ENCODE measurements around the gene HLA-DPA1.
"Not testable (repeated sequence)": the region's sequence is repeated elsewhere in the genome, so short reads cannot be mapped to it uniquely, and the experiment has no call there.

Gene HLA-DPA1

GRCh38 chr6:33088258-33088930 lies 14.9 kb upstream of the HLA-DPA1 start:
- DNase-seq, result no peak

DNA sequence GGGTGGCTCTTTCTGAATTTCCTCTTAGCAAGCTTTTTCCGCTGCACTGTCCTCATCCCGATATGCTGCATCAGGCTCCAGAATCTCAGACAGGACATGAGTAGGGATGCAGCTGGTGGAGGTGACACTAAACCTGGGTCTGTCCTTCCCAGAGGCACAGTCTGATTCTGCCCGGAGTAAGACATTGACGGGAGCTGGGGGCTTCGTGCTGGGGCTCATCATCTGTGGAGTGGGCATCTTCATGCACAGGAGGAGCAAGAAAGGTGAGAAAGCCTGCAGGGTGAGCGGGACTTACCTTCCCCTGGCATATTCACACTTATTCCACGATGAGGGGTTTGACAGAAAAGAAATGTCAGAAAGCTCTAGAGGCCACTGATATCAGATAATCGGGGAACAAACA lies 12.2 kb upstream of the HLA-DPA1 start:
- DNase-seq, result no peak

GRCh38 chr6:33082702-33083101 lies 9.3 kb upstream of the HLA-DPA1 start:
- peak in 1 of 5 donors; percentile 58 for DNase-seq

DNA sequence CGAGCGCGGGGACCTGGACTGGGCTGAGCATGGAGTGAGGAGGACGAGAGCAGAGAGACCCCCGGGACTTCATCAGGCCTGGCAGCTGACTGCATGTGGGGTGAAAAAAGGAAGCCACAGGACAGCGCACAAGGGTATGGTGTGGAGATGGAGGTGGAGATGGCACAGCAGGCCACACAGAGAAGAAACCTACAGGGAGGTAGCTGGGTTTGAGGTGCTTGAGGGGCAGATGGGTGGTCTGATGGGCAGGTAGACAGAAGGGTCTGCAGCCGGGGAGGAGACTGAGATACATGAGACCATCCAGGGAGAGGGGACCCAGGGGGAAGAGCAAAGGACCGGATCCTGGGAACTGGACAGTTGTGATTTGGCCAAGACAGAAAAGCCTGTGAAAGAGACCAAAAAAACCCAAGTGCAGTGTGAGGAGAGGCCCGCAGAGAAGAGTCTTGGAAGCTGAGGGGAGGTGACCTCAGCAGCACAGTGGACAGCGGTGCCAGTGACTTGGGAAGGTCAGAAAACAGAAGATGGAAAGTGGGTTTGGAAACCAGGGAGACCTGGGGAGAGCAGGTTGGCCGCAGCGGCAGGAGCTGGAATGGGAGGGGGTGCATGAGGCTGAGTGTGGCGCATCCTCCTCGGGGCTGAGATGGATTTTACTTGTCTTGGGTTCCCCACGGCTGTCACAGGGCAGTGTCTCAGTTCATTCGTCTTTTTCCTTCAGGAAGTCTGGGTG lies 7.8 kb upstream of the HLA-DPA1 start:
- no peak for DNase-seq

GRCh38 chr6:33080127-33081089 lies 7.0 kb upstream of the HLA-DPA1 start:
- DNase-seq, result no peak

DNA sequence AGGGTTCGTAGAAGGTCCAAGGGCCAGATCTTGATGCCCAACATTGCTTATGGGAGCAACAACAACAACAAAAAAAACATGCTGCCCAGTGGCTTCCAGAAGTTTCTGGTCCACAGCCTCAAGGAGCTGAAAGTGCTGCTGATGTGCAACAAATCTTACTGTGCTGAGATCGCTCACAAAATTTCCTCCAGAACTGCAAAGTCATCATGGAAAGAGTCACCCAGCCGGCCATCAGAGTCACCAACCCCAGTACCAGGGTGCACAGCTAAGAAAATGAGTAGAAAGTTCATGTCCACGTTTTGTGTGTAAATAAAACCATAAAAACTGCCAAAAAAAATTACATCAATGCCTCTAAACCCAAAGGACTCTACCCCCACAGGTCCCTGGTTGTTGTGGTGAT lies 6.1 kb upstream of the HLA-DPA1 start:
- no peak for DNase-seq

DNA sequence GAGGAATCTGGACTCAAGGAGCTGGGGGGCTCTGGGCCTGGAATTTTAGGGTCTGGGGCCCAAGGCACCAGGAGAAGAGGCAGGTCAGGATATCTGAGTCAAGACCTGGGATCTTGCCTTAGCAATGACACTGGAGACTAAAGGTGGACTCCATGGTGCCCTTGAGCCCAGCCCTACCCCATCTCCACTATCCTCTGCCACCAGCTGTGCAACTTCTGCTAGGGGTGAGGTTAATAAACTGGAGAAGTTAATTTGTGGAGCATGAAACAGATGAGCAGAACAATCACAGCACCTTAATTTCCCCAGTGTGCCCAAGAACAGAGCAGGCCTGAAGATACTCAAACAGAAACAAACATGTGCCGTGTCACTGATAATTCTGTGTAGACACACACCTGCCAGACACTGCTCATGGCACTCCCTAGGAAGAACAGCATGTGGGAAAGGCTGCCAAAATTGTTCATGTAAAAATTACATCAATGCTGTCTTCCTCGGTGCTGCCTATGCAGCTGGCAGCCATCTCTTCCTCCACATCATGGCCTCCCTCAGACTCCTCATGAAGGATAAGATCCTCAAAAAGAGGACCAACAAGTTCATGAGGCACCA lies 5.6 kb upstream of the HLA-DPA1 start:
- DNase-seq, result no peak

GRCh38 chr6:33078442-33078841 lies 5.0 kb upstream of the HLA-DPA1 start:
- no peak for DNase-seq

GRCh38 chr6:33077908-33078307 lies 4.5 kb upstream of the HLA-DPA1 start:
- DNase-seq, result no peak

GRCh38 chr6:33076406-33076934 lies 3.0 kb upstream of the HLA-DPA1 start:
- no peak for DNase-seq

DNA sequence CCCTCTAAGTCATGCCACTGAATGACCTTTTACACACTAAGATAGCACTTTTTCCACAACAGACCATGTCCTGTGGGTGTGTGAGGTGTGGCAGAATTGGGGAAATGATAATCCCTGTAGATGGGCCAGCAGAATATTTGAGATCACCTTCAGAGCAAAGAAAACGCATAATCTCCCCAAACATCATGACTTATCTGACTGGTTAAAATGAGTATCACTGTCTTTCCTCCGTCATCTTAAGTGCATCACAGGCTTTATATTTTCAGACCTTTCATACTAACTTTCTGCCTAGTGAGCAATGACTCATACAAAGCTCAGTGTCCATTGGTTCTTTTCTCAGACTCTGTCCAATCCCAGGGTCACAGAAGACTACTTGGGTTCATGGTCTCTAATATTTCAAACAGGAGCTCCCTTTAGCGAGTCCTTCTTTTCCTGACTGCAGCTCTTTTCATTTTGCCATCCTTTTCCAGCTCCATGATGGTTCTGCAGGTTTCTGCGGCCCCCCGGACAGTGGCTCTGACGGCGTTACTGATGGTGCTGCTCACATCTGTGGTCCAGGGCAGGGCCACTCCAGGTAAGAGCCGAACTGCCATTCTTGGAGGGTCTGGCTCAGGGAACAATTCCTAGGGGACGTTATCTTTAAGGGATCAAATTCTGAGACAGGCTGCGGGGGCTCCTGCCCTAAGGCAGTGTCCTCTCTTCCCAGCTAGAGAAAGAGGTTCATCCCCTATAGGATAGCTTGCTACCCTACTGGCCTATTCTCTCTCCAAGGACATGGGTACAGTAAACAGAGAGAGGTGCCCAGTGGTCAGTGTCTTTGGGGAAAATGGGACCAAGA lies 2.3 kb upstream of the HLA-DPA1 start, which contains the start of gene HLA-DPB1:
Gene HLA-DPB1, plus strand, starts transcription at position 423 of the 838 bp plus-strand sequence. Its CDS starts 52 bp downstream, at position 475.
- DNase-seq, result peak in 2 of 5 donors; percentile 23 to 88

GRCh38 chr6:33075208-33075567 lies 1.7 kb upstream of the HLA-DPA1 start:
- DNase-seq, result no peak

DNA sequence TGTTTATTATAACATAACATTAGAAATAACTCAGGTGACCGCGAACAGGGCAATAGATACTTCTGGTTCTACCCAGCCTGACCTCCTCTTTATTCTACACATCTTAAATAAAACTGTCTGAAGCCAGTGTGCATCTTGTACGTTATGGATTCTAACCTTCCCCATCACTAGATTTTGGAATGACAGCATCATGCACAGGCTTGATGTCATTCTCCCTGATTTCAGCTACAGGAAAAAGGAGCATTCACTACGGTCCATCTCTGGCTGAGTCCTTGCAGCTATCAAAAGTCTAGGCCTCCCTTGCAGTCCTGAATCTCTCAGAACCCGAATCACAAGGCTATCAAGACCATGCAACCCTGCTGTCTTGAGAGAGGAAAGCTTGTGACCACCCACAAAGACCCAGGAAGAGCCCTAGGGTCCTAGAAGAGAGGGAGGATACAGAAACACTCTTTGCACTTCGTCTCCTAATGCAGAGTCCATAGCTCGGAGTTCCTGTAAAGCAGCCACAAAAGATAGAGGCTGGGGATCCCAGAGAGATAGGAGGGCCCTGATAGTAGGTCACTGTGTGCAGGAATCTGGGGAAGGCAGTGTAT lies 845 bp downstream of the HLA-DPA1 start:
- no peak for DNase-seq

DNA sequence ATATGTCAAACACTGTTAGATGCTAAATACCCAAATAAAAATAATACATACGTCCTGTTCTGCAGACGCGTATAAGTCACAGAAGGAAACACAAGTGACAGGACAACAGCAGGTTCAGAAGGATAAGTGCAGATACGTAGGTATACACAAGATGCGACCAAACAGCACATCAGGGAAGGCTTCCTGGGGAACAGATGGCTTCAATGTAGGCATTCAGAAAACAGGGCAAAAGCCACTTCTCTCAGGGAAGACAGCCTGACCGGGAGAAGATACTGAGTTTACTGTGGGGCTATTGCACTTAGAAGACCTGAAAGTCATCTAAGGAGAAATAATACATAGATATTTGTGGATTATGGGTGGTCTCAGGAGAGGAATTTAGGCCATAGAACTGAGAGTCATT lies 1.9 kb downstream of the HLA-DPA1 start:
- no peak for DNase-seq

- DNase-seq, result no peak
Measured at GRCh38 chr6:33070909-33071308, 2.5 kb downstream of the HLA-DPA1 start.

DNA sequence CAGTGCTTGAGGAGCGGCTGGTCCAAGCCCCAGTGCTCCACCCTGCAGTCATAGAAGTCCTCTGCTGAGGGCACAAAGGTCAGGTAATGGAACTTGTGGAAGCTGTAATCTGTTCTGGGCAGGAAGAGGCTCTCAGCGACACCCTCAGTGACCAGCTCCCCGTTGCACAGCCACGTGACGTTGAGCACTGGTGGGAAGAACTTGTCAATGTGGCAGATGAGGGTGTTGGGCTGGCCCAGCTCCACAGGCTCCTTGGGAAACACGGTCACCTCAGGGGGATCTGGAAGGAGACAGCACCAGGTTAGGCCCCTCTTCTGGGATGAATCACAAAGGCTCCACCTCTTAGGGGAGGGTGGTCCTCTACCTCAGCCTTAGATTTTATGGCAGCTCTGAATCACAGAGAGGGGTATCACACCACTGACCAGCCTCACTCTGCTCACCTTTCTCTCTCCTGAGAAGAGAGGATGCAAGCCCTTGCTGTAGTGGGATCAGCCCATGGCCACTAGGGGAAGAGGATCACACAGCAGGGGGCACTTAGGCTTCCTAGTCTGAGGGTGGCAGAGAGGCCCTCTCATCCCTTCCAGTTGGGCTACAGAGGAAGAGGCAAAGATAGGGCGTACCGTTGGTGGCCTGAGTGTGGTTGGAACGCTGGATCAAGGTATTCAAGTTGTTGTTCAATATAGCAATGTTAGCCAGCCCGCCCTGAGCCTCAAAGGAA lies 4.3 kb downstream of the HLA-DPA1 start:
- DNase-seq, result no peak

- DNase-seq, result no peak
Measured at GRCh38 chr6:33066917-33067521, 6.4 kb downstream of the HLA-DPA1 start.

GRCh38 chr6:33065312-33065711 lies 8.1 kb downstream of the HLA-DPA1 start:
- no peak for DNase-seq

- DNase-seq, result no peak
Measured at GRCh38 chr6:33064723-33065122, 8.7 kb downstream of the HLA-DPA1 start.

- not testable (repeated sequence) for DNase-seq
Measured at GRCh38 chr6:33063435-33063834, 10.0 kb downstream of the HLA-DPA1 start.

Measured in T-helper 1 cell (primary cell).